GM12874 (cell line): ENCODE measurements around the gene FAR2.

Experiments used
- TF ChIP-seq, protein P1 (sequence below): IDR thresholded peaks from 2 replicates; pipeline ENCODE4 v1.5.1; 2011; ENCODE audit warnings: low read depth, mild to moderate bottlenecking, control low read depth, low read length, moderate library complexity; ENCODE audit not compliant: insufficient read depth

FAR2 gene

DNA sequence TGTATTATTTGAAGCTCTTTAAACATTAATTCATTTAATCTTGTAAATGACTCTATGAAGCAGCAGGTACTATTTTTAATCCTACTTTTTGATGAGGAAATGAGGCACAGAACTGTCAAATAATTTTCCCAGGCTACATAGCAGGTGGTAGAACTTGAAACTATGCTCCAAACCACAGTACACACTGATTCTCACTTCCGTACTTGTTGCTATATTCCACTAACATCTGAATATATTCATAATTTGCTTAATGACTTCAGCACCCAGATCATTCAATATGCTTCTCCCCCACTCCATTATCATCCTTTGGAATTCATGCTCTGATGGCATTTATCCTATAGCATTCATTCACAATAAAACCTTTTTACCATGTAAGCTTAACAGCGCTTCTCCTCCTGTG, 227.0 kb downstream of the FAR2 start:
- TF ChIP-seq, protein P1, sequence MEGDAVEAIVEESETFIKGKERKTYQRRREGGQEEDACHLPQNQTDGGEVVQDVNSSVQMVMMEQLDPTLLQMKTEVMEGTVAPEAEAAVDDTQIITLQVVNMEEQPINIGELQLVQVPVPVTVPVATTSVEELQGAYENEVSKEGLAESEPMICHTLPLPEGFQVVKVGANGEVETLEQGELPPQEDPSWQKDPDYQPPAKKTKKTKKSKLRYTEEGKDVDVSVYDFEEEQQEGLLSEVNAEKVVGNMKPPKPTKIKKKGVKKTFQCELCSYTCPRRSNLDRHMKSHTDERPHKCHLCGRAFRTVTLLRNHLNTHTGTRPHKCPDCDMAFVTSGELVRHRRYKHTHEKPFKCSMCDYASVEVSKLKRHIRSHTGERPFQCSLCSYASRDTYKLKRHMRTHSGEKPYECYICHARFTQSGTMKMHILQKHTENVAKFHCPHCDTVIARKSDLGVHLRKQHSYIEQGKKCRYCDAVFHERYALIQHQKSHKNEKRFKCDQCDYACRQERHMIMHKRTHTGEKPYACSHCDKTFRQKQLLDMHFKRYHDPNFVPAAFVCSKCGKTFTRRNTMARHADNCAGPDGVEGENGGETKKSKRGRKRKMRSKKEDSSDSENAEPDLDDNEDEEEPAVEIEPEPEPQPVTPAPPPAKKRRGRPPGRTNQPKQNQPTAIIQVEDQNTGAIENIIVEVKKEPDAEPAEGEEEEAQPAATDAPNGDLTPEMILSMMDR, result no peak

DNA sequence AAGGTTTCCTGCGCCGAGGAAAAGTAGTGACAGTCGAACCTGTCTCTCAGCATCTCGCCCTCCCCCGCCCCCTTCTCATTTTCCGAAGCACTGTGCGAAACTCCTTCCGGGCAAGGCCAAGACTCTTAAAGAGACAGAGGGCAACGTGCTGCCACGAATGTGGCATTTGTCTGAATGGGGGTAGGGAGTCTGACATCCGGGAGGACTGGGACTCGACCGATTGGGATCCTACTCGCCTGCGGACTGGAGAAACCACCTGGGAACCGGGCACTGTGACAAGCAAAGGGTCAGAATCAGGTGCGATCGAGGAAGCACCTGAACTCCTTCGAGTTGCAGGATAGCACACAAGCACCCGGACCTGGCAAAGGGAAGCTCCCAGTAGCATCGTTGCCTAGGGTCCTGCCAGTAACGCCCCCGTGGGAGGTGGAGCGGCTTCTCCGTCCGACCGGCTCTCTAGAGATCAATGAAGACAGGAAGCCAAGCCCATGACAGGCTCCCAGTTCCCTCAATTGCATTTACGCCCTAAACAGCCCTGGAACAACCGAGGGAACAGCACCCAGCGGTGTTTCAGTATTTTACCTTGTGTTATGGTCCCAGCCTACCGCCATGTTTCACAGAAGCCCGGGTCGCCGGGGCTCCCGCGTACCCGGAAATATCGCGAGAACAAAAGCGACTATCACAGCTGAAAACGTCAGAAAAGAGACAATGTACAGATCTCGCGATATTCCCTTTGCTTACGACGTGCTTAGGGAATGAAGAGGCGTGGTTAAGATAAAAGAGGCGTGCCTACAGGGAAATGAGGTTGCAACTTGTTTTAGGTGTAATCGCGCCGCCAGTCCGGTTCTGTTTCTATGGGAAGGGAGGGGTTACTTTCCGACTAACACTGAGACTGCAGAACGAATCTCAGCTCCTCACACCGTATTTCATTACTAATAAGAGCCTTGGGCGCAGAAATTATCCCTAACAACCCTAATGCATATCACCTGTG, 231.8 kb downstream of the FAR2 start, which contains the start of gene ERGIC2:
TSS of gene ERGIC2 (minus strand) at position 637 of the 988 bp plus-strand sequence. CDS start 9,539 bp downstream, outside the sequence.
- TF ChIP-seq, protein P1, result no peak

DNA sequence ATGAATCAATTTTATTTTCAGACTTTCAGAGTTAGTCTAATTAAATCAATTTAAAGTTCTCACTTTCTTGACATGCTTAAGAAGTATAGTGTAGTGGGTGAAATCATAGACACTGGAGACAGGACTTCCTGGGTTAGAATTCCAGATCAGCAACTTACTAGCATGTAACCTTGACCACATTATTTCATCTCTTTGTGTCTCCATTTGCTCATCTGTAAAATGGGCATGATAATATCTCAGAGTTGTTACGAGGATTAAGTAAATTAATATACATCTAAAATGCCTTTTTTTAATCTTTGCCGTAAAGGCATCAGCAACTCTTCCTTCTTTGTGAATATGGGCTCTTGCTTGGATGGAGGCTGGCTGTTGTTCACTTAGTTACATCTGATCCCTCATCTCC, 233.2 kb downstream of the FAR2 start:
- TF ChIP-seq, protein P1, result no peak
